K562 treated with DMSO at 1 percent for 24 hours (cell line): Measurements from ENCODE around the gene SFXN1. TPM values are rescaled to one million over a fixed set of nuclear protein-coding genes. Genes with fewer than 3 reads are reported as not detected.

Experiments used
- total RNA-seq: library from RNA; unstranded; fragments of 300-600 nt; gene quantifications from 2 replicates; pipeline ENCODE4 v1.2.3, GENCODE V29; 2022; ENCODE audit warnings: low read depth; ENCODE audit not compliant: insufficient read depth

SFXN1 gene
- total RNA-seq, result 81.7 and 83.5 TPM in 2 replicates

GRCh38 chr5:175478384-175479124 lies at the start of gene SFXN1:
SFXN1 (plus strand) TSS chr5:175478560; CDS start chr5:175492104, 13,544 bp downstream.

GRCh38 chr5:175444060-175444904 lies 34.1 kb upstream of the SFXN1 start, which contains the start of gene DRD1:
DRD1 (minus strand) TSS chr5:175444182; CDS start chr5:175443099, 1,083 bp downstream.

Other genes with a start within 250 kb of the SFXN1 start
- gene DRD1, start 34.4 kb upstream of the SFXN1 start, total RNA-seq, result not detected in 2 replicates
- gene HRH2, start 179.5 kb downstream of the SFXN1 start, total RNA-seq, result not detected in 2 replicates